ENCODE results near the gene TPM4. TPM values are rescaled to one million over a fixed set of nuclear protein-coding genes. Genes with fewer than 3 reads are reported as not detected.

The TPM4 gene
- total and polyA plus RNA-seq, 2 of the 13 experiments (the other 11 are each of a cell fraction or from before 2014, with no cell fraction given), result 180 to 188 TPM

DNA sequence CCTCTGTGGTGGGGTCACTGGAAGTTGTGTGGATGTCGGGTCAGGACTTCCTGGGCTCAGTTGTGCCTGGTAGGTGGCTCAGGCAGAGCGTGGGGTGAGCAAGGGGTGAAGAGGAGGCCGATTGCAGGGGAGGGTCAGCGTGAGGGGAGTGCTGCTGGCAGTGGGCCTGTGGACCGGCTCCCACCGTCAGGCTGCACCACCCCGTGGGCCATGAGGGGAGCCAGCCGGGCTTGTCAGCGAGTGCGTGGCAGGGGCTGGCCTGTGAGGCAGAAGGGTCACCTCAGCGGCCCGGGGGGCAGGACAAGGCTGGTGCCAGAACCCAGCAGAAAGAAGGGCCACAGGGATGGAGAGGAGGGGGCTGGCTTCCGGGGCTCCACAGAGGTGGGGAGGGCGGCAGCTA, 48.7 kb downstream of the TPM4 start:
- in situ Hi-C loops (cut with HindIII; ENCODE audit: extremely low pct_ligation_motif_present, low pct_unique_long_range_greater_than_20kb), result no loop called here
- H2AFZ ChIP-seq (ENCODE audit: low read length), result no peak overlapping the region
- ChIA-PET CTCF (ENCODE audit: low intra/inter-chr PET ratio, low total read pairs) (no interaction called here), POLR2A (interaction anchor here (0.6 kb wide), 1 partner anchor 10 kb away, joined by 3 read pairs; no protein-coding TSS in a partner anchor)
- H3K4me2 ChIP-seq (ENCODE audit: low read depth, low read length), result no peak overlapping the region
- intact Hi-C loops (cut with micrococcal nuclease; ENCODE audit: unreplicated experiment), result no loop called here
- H3K79me2 ChIP-seq (ENCODE audit: insufficient read depth, low read length), result no peaks in the 10 kb centered on the region
- no peaks in the 10 kb centered on the region for H3K9me3 ChIP-seq (ENCODE audit: low read length)
- ATAC-seq (no peak), FAIRE-seq (no peak), DNase-seq (ENCODE audit: low spot score) (no peak)
- peaks cover 45 to 82% of the 10 kb centered on the region in 2 experiments; a peak in 4 of 5 replicates for H3K36me3 ChIP-seq (replicated peaks in 1 of 2; ENCODE audit: control insufficient read depth in 1 of 2, insufficient read depth in 2 of 2, low read length in 2 of 2)
- TF ChIP-seq MIER2 (CRISPR knock-in tag; IDR thresholded peaks at IDR 0.05), result no peak
- peak; percentile 27 for TF ChIP-seq AGO2 (optimal IDR thresholded peaks at IDR 0.05; ENCODE audit: low read depth, low read length)
- TF ChIP-seq RBFOX2 (IDR thresholded peaks at IDR 0.05; ENCODE audit: low read depth, low read length), result 0 out of 2 replicates have a peak, but pooled peaks have one; percentile 22
- no peak for TF ChIP-seq MEIS1 (CRISPR knock-in tag; IDR thresholded peaks at IDR 0.05; ENCODE audit: borderline replicate concordance)
- TF ChIP-seq, protein P1, sequence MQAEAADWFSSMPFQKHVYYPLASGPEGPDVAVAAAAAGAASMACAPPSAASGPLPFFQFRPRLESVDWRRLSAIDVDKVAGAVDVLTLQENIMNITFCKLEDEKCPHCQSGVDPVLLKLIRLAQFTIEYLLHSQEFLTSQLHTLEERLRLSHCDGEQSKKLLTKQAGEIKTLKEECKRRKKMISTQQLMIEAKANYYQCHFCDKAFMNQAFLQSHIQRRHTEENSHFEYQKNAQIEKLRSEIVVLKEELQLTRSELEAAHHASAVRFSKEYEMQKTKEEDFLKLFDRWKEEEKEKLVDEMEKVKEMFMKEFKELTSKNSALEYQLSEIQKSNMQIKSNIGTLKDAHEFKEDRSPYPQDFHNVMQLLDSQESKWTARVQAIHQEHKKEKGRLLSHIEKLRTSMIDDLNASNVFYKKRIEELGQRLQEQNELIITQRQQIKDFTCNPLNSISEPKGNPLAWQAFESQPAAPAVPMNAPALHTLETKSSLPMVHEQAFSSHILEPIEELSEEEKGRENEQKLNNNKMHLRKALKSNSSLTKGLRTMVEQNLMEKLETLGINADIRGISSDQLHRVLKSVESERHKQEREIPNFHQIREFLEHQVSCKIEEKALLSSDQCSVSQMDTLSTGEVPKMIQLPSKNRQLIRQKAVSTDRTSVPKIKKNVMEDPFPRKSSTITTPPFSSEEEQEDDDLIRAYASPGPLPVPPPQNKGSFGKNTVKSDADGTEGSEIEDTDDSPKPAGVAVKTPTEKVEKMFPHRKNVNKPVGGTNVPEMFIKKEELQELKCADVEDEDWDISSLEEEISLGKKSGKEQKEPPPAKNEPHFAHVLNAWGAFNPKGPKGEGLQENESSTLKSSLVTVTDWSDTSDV (CRISPR knock-in tag; IDR thresholded peaks at IDR 0.05), result no peak
- no peak overlapping the region for H3K9ac ChIP-seq (ENCODE audit: insufficient read depth, low read depth, low read length)
- H3K27ac ChIP-seq (ENCODE audit: extremely low read length, insufficient read depth, low read length), result no peak overlapping the region
- no TSS peak for BruUV-seq (replicated peaks)
- H4K20me1 ChIP-seq (ENCODE audit: insufficient read depth, low read length), result 0 out of 2 replicates have a peak, but pooled peaks cover 2% of the 10 kb centered on the region
- 94% methylated on average over 9 of the region's 14 CpGs for WGBS (ENCODE audit: low lambda C conversion rate)
- no peaks in the 10 kb centered on the region for H3K27me3 ChIP-seq (ENCODE audit: control insufficient read depth in 1 of 2, insufficient read depth in 2 of 2, low read length in 2 of 2)
- no peaks in the 10 kb centered on the region for H3K4me1 ChIP-seq (ENCODE audit: insufficient read depth, low read length)
- H3K4me3 ChIP-seq (replicated peaks in 1 of 3; ENCODE audit: insufficient read depth in 1 of 3, low read depth in 2 of 3, low read length in 3 of 3), result no peak overlapping the region

All from HepG2 (cell line).